SK-N-SH (cell line): Measurements from ENCODE around the gene SLC17A2. TPM values are rescaled to one million over a fixed set of nuclear protein-coding genes. Genes with fewer than 3 reads are reported as not detected.

Source experiments
- CTCF ChIA-PET: fragments of 300-600, 350-600 bp; formaldehyde crosslinking; extraction: SDS; loops from one replicate; lab custom pipeline; 2021; lab: Yijun Ruan, JAX
- POLR2A ChIA-PET: fragments of 350-600 bp; sonication (Branson Sonifier 250); formaldehyde crosslinking; extraction: SDS; loops from one replicate; lab custom pipeline; 2020; ENCODE audit warnings: antibody characterized with exemption, inconsistent platforms; lab: Yijun Ruan, JAX
- DNase-seq: peaks from one replicate; pipeline ENCODE4 v3.0.0; 2012
- H2AFZ ChIP-seq: fragments of 200-600 bp; sonication (generic); 2 replicates; pipeline ENCODE4 v1.8.1; 2016; ENCODE audit warnings: antibody characterized with exemption, mild to moderate bottlenecking, low read depth
- H3F3A ChIP-seq: fragments of 200-600 bp; sonication (generic); replicated peaks from 2 replicates; pipeline ENCODE3; 2016; ENCODE audit warnings: antibody characterized with exemption, mild to moderate bottlenecking; ENCODE audit not compliant: insufficient read depth
- H3K27ac ChIP-seq, 2 experiments: fragments of 200-500 bp in 1 of 2; fragments of 200-600 bp in 1 of 2; sonication (Bioruptor generic) in 1 of 2; sonication (generic), shearing (Covaris generic) in 1 of 2; 2 replicates each; pipeline versions ENCODE4 v1.5.1 to v1.6.1; 2014 to 2016; ENCODE audit warnings: low read depth in 2 of 2, inconsistent platforms in 1 of 2, low read length in 1 of 2, mild to moderate bottlenecking in 1 of 2, mixed read lengths in 1 of 2
- H3K27me3 ChIP-seq: fragments of 200-600 bp; sonication (generic), shearing (Covaris generic); 2 replicates; pipeline ENCODE4 v1.6.1; 2016; ENCODE audit warnings: mixed run types; ENCODE audit not compliant: insufficient read depth
- H3K36me3 ChIP-seq, 2 experiments: fragments of 200-500 bp in 1 of 2; fragments of 200-600 bp in 1 of 2; sonication (Bioruptor generic) in 1 of 2; sonication (generic) in 1 of 2; replicated peaks in 1 of 2; 2 replicates each; pipeline versions ENCODE3 to v1.5.1; 2014 to 2016; ENCODE audit warnings: low read length in 1 of 2, mild to moderate bottlenecking in 1 of 2; ENCODE audit not compliant: insufficient read depth in 2 of 2, control insufficient read depth in 1 of 2
- H3K4me1 ChIP-seq, 2 experiments: fragments of 200-500 bp in 1 of 2; fragments of 200-600 bp in 1 of 2; sonication (Bioruptor generic) in 1 of 2; sonication (generic), shearing (Covaris generic) in 1 of 2; 2 replicates each; pipeline versions ENCODE4 v1.5.1 to v1.6.1; 2014 to 2016; ENCODE audit warnings: low read depth in 1 of 2, low read length in 1 of 2, mixed run types in 1 of 2; ENCODE audit not compliant: insufficient read depth in 2 of 2, control insufficient read depth in 1 of 2
- H3K4me2 ChIP-seq: fragments of 200-600 bp; sonication (generic), shearing (Covaris generic); 2 replicates; pipeline ENCODE4 v1.6.1; 2017; ENCODE audit warnings: mixed run types
- H3K4me3 ChIP-seq, 2 experiments: fragments of 200-500 bp in 1 of 2; fragments of 200-600 bp in 1 of 2; sonication (Bioruptor generic) in 1 of 2; sonication (generic), shearing (Covaris generic) in 1 of 2; 2 replicates each; pipeline versions ENCODE4 v1.5.1 to v1.8.1; 2014 to 2016; ENCODE audit warnings: low read depth in 2 of 2, inconsistent platforms in 1 of 2, low read length in 1 of 2, mild to moderate bottlenecking in 1 of 2, mixed read lengths in 1 of 2, moderate library complexity in 1 of 2
- H3K79me2 ChIP-seq: fragments of 200-600 bp; sonication (generic); 2 replicates; pipeline ENCODE4 v1.8.1; 2017; ENCODE audit warnings: mild to moderate bottlenecking; ENCODE audit not compliant: insufficient read depth
- H3K9ac ChIP-seq: fragments of 200-600 bp; sonication (generic); 2 replicates; pipeline ENCODE4 v1.6.1; 2017; ENCODE audit warnings: mixed run types
- H3K9me2 ChIP-seq: fragments of 200-600 bp; sonication (generic); 2 replicates; pipeline ENCODE4 v1.6.1; 2017; ENCODE audit warnings: mixed run types
- H3K9me3 ChIP-seq: fragments of 200-600 bp; sonication (generic); 2 replicates; pipeline ENCODE4 v1.6.1; 2017; ENCODE audit warnings: mixed run types, mild to moderate bottlenecking, moderate library complexity
- H4K20me1 ChIP-seq: fragments of 200-600 bp; sonication (generic); 2 replicates; pipeline ENCODE4 v1.6.1; 2017; ENCODE audit warnings: mild to moderate bottlenecking, mixed run types; ENCODE audit not compliant: insufficient read depth
- CHD2 ChIP-seq: fragments of 150-350 bp; IDR thresholded peaks from 2 replicates; pipeline ENCODE4 v1.6.1; 2018; ENCODE audit warnings: low read length; ENCODE audit not compliant: partially characterized antibody
- ELF1 ChIP-seq: IDR thresholded peaks from 2 replicates; pipeline ENCODE4 v1.4.0; 2012
- EP300 ChIP-seq, 2 experiments: IDR thresholded peaks; 2 replicates each; pipeline versions ENCODE4 v1.4.0 to v1.6.1; 2012; ENCODE audit warnings: borderline replicate concordance in 1 of 2, low read depth in 1 of 2, low read length in 1 of 2
- FOSL2 ChIP-seq: IDR thresholded peaks from 2 replicates; pipeline ENCODE4 v1.4.0; 2012; ENCODE audit warnings: low read depth, mild to moderate bottlenecking, moderate library complexity, borderline replicate concordance
- FOXM1 ChIP-seq: IDR thresholded peaks from 2 replicates; pipeline ENCODE4 v1.4.0; 2012; ENCODE audit warnings: low read depth, mild to moderate bottlenecking
- GABPA ChIP-seq: IDR thresholded peaks from 2 replicates; pipeline ENCODE4 v1.4.0; 2012; ENCODE audit warnings: low read depth, mild to moderate bottlenecking
- GATA2 ChIP-seq: sonication (generic); formaldehyde crosslinking; IDR thresholded peaks from 2 replicates; pipeline ENCODE4 v1.5.0; 2020; ENCODE audit warnings: mild to moderate bottlenecking, missing genetic modification reagents
- MEF2A ChIP-seq: IDR thresholded peaks from 2 replicates; pipeline ENCODE4 v1.4.0; 2012; ENCODE audit warnings: low read depth, borderline replicate concordance
- MXI1 ChIP-seq: IDR thresholded peaks from 2 replicates; pipeline ENCODE4 v1.6.1; 2012; ENCODE audit warnings: mild to moderate bottlenecking, low read depth, low read length, improper control_type of control experiment
- NFIC ChIP-seq: IDR thresholded peaks from 2 replicates; pipeline ENCODE4 v1.4.0; 2012; ENCODE audit warnings: borderline replicate concordance
- NRF1 ChIP-seq: IDR thresholded peaks from 2 replicates; pipeline ENCODE4 v1.6.1; 2012; ENCODE audit warnings: low read depth, mild to moderate bottlenecking, low read length
- POLR2AphosphoS5 ChIP-seq: IDR thresholded peaks from 2 replicates; pipeline ENCODE4 v1.6.1; 2012; ENCODE audit warnings: low read depth, low read length
- RAD21 ChIP-seq: IDR thresholded peaks from 2 replicates; pipeline ENCODE4 v1.6.1; 2012; ENCODE audit warnings: mild to moderate bottlenecking, low read length
- RFX5 ChIP-seq: IDR thresholded peaks from 2 replicates; pipeline ENCODE4 v1.6.1; 2012; ENCODE audit warnings: mild to moderate bottlenecking, improper control_type of control experiment, low read length
- SIN3A ChIP-seq: IDR thresholded peaks from 2 replicates; pipeline ENCODE4 v1.6.1; 2012; ENCODE audit warnings: low read depth, mild to moderate bottlenecking, low read length, moderate library complexity, borderline replicate concordance
- TAF1 ChIP-seq: IDR thresholded peaks from 2 replicates; pipeline ENCODE4 v1.6.1; 2012; ENCODE audit warnings: low read depth, mild to moderate bottlenecking, low read length, moderate library complexity, borderline replicate concordance
- TCF12 ChIP-seq: IDR thresholded peaks from 2 replicates; pipeline ENCODE4 v1.4.0; 2012
- TEAD4 ChIP-seq: IDR thresholded peaks from 2 replicates; pipeline ENCODE4 v1.4.0; 2012; ENCODE audit warnings: mild to moderate bottlenecking, borderline replicate concordance; ENCODE audit not compliant: insufficient read depth
- YY1 ChIP-seq: IDR thresholded peaks from 2 replicates; pipeline ENCODE4 v1.4.0; 2012; ENCODE audit warnings: low read depth, mild to moderate bottlenecking
- WGBS: methylation state at CpG from one replicate; pipeline ENCODE4 v1.1.6; 2017; ENCODE audit warnings: low lambda C conversion rate; 5-methylcytosine and 5-hydroxymethylcytosine counted together
- polyA plus RNA-seq, 3 experiments: library from polyadenylated mRNA; depleted of rRNA; stranded (reverse); fragments of >200 nt; gene quantifications; 2 replicates each; pipeline ENCODE4 v1.2.3, GENCODE V29; 2012
- TF ChIP-seq, protein P1 (sequence below): IDR thresholded peaks from 2 replicates; pipeline ENCODE4 v1.6.1; 2012; ENCODE audit warnings: mild to moderate bottlenecking, low read depth, low read length, moderate library complexity
- TF ChIP-seq, protein P2 (sequence below): fragments of 150-350 bp; IDR thresholded peaks from 2 replicates; pipeline ENCODE4 v1.6.1; 2016; ENCODE audit warnings: mild to moderate bottlenecking, low read depth, low read length
- TF ChIP-seq, protein P3 (sequence below): IDR thresholded peaks from 2 replicates; pipeline ENCODE4; 2012
- TF ChIP-seq, protein P4 (sequence below): fragments of 150-350 bp; IDR thresholded peaks from 2 replicates; pipeline ENCODE4 v1.6.1; 2017; ENCODE audit warnings: antibody characterized with exemption, low read length, low read depth, borderline replicate concordance

SLC17A2 gene
- polyA plus RNA-seq, 1 of the 3 experiments (the other 2 are of a cell fraction) = not detected

DNA sequence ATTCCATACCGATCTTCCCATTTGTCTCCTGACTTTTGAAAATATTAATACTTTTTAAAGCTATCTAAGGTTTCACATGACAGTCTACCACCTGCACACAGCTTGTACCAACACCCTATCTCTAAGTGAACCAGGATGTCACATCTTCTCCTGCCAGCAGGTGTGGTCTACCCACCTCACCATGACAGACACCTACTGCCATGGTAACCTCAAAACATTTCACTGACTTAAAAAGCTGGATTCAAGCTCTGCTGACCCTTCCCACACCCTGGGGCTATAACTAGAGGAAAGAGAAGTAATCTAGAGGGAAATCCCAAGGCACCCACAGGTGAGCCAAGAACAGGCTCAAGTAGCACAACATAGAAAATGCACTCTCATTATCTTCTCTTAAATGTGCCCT, 57.7 kb downstream of the SLC17A2 start:
- no peaks in the 10 kb centered on the region for H3K36me3 ChIP-seq
- no peaks in the 10 kb centered on the region for H3K4me1 ChIP-seq
- POLR2A ChIA-PET = no interaction called here
- H3K4me2 ChIP-seq = no peak overlapping the region
- no peaks in the 10 kb centered on the region for H3K9me2 ChIP-seq
- H3K9ac ChIP-seq = no peak overlapping the region
- no peaks in the 10 kb centered on the region for H3K79me2 ChIP-seq
- H3K27ac ChIP-seq = no peak overlapping the region
- H4K20me1 ChIP-seq = no peaks in the 10 kb centered on the region
- no peaks in the 10 kb centered on the region for H3K27me3 ChIP-seq
- 71% methylated on average over 1 of the region's 1 CpG for WGBS
- TF ChIP-seq RFX5 (no peak), FOXM1 (no peak), TCF12 (no peak), MEF2A (no peak), ELF1 (no peak), MXI1 (no peak), TEAD4 (no peak), RAD21 (no peak), GABPA (no peak)
- TF ChIP-seq, protein P1, sequence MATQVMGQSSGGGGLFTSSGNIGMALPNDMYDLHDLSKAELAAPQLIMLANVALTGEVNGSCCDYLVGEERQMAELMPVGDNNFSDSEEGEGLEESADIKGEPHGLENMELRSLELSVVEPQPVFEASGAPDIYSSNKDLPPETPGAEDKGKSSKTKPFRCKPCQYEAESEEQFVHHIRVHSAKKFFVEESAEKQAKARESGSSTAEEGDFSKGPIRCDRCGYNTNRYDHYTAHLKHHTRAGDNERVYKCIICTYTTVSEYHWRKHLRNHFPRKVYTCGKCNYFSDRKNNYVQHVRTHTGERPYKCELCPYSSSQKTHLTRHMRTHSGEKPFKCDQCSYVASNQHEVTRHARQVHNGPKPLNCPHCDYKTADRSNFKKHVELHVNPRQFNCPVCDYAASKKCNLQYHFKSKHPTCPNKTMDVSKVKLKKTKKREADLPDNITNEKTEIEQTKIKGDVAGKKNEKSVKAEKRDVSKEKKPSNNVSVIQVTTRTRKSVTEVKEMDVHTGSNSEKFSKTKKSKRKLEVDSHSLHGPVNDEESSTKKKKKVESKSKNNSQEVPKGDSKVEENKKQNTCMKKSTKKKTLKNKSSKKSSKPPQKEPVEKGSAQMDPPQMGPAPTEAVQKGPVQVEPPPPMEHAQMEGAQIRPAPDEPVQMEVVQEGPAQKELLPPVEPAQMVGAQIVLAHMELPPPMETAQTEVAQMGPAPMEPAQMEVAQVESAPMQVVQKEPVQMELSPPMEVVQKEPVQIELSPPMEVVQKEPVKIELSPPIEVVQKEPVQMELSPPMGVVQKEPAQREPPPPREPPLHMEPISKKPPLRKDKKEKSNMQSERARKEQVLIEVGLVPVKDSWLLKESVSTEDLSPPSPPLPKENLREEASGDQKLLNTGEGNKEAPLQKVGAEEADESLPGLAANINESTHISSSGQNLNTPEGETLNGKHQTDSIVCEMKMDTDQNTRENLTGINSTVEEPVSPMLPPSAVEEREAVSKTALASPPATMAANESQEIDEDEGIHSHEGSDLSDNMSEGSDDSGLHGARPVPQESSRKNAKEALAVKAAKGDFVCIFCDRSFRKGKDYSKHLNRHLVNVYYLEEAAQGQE = no peak
- TF ChIP-seq, protein P2, sequence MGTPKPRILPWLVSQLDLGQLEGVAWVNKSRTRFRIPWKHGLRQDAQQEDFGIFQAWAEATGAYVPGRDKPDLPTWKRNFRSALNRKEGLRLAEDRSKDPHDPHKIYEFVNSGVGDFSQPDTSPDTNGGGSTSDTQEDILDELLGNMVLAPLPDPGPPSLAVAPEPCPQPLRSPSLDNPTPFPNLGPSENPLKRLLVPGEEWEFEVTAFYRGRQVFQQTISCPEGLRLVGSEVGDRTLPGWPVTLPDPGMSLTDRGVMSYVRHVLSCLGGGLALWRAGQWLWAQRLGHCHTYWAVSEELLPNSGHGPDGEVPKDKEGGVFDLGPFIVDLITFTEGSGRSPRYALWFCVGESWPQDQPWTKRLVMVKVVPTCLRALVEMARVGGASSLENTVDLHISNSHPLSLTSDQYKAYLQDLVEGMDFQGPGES = no peak
- TF ChIP-seq, protein P3, sequence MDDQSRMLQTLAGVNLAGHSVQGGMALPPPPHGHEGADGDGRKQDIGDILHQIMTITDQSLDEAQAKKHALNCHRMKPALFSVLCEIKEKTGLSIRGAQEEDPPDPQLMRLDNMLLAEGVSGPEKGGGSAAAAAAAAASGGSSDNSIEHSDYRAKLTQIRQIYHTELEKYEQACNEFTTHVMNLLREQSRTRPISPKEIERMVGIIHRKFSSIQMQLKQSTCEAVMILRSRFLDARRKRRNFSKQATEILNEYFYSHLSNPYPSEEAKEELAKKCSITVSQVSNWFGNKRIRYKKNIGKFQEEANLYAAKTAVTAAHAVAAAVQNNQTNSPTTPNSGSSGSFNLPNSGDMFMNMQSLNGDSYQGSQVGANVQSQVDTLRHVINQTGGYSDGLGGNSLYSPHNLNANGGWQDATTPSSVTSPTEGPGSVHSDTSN = no peak
- no peak overlapping the region for H2AFZ ChIP-seq
- no peak overlapping the region for H3K4me3 ChIP-seq
- no peaks in the 10 kb centered on the region for H3F3A ChIP-seq
- no peak for DNase-seq
- CTCF ChIA-PET = no interaction called here
- no peaks in the 10 kb centered on the region for H3K9me3 ChIP-seq

DNA sequence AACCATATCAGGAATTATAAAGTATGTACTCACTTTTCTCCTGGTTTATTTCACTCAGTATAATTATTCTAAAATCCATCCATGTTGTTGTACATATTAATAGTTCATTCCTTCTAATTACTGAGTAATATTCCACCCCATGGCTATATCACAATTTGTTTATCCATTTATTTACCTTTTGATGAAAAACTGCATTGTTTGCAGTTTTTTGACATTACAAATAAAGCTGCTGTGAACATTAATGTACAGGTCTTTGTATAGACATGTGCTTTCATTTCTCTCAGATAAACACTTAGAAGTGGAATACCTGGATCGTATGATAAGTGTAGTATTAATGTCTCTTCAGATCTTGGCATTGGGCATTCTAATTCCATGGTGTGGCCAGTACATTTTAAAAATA, 60.7 kb downstream of the SLC17A2 start:
- no peak overlapping the region for H3K27ac ChIP-seq
- H3K4me3 ChIP-seq = no peak overlapping the region
- H3K36me3 ChIP-seq = no peaks in the 10 kb centered on the region
- no peaks in the 10 kb centered on the region for H3K4me1 ChIP-seq
- H3F3A ChIP-seq = no peaks in the 10 kb centered on the region
- DNase-seq = no peak
- no peaks in the 10 kb centered on the region for H3K9me2 ChIP-seq
- POLR2A ChIA-PET = no interaction called here
- no peaks in the 10 kb centered on the region for H3K79me2 ChIP-seq
- no peaks in the 10 kb centered on the region for H3K27me3 ChIP-seq
- no peak overlapping the region for H3K9ac ChIP-seq
- no peak overlapping the region for H3K4me2 ChIP-seq
- WGBS = 57% methylated on average over 1 of the region's 1 CpG
- H4K20me1 ChIP-seq = no peaks in the 10 kb centered on the region
- H3K9me3 ChIP-seq = no peaks in the 10 kb centered on the region
- CTCF ChIA-PET = no interaction called here
- no peak overlapping the region for H2AFZ ChIP-seq
- no peak for TF ChIP-seq FOSL2
- TF ChIP-seq SIN3A = no peak
- TF ChIP-seq, protein P2 = no peak
- TF ChIP-seq NRF1 = no peak
- TF ChIP-seq YY1 = no peak
- no peak for TF ChIP-seq ELF1
- no peak for TF ChIP-seq NFIC
- TF ChIP-seq, protein P4, sequence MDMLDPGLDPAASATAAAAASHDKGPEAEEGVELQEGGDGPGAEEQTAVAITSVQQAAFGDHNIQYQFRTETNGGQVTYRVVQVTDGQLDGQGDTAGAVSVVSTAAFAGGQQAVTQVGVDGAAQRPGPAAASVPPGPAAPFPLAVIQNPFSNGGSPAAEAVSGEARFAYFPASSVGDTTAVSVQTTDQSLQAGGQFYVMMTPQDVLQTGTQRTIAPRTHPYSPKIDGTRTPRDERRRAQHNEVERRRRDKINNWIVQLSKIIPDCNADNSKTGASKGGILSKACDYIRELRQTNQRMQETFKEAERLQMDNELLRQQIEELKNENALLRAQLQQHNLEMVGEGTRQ = no peak
- no peak for TF ChIP-seq FOXM1
- no peak for TF ChIP-seq POLR2AphosphoS5
- no peak for TF ChIP-seq EP300 (IDR thresholded peaks at IDR 0.05; ENCODE audit: borderline replicate concordance in 1 of 2, low read depth in 1 of 2, low read length in 1 of 2)
- TF ChIP-seq CHD2 = no peak
- TF ChIP-seq TAF1 = no peak
- no peak for TF ChIP-seq GATA2 (CRISPR knock-in tag)
